Mammary epithelial cell (primary cell): ENCODE measurements around the gene TASP1.

Experiments
- EZH2 ChIP-seq: IDR thresholded peaks from 2 replicates; pipeline ENCODE4 v1.6.1; 2012; ENCODE audit warnings: low read length, inconsistent platforms, borderline replicate concordance
- TF ChIP-seq, protein P1 (sequence below), 2 donors: IDR thresholded peaks in 1 of 2; conservative IDR thresholded peaks in 1 of 2; 2 replicates each; pipeline ENCODE4 v1.5.1; 2011 to 2012; ENCODE audit warnings: inconsistent platforms in 2 of 2, low read length in 2 of 2, mild to moderate bottlenecking in 2 of 2, control low read depth in 1 of 2, low read depth in 1 of 2; ENCODE audit not compliant: insufficient read depth in 1 of 2; ENCODE audit errors: extremely low read depth in 1 of 2

GRCh38 chr20:13447385-13448180, 191.1 kb downstream of the TASP1 start:
- TF ChIP-seq, protein P1, sequence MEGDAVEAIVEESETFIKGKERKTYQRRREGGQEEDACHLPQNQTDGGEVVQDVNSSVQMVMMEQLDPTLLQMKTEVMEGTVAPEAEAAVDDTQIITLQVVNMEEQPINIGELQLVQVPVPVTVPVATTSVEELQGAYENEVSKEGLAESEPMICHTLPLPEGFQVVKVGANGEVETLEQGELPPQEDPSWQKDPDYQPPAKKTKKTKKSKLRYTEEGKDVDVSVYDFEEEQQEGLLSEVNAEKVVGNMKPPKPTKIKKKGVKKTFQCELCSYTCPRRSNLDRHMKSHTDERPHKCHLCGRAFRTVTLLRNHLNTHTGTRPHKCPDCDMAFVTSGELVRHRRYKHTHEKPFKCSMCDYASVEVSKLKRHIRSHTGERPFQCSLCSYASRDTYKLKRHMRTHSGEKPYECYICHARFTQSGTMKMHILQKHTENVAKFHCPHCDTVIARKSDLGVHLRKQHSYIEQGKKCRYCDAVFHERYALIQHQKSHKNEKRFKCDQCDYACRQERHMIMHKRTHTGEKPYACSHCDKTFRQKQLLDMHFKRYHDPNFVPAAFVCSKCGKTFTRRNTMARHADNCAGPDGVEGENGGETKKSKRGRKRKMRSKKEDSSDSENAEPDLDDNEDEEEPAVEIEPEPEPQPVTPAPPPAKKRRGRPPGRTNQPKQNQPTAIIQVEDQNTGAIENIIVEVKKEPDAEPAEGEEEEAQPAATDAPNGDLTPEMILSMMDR (conservative IDR thresholded peaks at IDR 0.05 in 1 of 2, IDR thresholded peaks at IDR 0.05 in 1 of 2; ENCODE audit: extremely low read depth in 1 of 2, insufficient read depth in 1 of 2, low read depth in 1 of 2, low read length in 2 of 2), result no peak
- no peak for TF ChIP-seq EZH2
